Superior temporal gyrus (tissue), 1 donor: ENCODE measurements around the gene ATF2.

Source experiments
- DNase-seq: peaks from one replicate; pipeline ENCODE4 v3.0.0-alpha.2; 2016; ENCODE audit errors: extremely low spot score

ATF2 gene, protein sequence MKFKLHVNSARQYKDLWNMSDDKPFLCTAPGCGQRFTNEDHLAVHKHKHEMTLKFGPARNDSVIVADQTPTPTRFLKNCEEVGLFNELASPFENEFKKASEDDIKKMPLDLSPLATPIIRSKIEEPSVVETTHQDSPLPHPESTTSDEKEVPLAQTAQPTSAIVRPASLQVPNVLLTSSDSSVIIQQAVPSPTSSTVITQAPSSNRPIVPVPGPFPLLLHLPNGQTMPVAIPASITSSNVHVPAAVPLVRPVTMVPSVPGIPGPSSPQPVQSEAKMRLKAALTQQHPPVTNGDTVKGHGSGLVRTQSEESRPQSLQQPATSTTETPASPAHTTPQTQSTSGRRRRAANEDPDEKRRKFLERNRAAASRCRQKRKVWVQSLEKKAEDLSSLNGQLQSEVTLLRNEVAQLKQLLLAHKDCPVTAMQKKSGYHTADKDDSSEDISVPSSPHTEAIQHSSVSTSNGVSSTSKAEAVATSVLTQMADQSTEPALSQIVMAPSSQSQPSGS

DNA sequence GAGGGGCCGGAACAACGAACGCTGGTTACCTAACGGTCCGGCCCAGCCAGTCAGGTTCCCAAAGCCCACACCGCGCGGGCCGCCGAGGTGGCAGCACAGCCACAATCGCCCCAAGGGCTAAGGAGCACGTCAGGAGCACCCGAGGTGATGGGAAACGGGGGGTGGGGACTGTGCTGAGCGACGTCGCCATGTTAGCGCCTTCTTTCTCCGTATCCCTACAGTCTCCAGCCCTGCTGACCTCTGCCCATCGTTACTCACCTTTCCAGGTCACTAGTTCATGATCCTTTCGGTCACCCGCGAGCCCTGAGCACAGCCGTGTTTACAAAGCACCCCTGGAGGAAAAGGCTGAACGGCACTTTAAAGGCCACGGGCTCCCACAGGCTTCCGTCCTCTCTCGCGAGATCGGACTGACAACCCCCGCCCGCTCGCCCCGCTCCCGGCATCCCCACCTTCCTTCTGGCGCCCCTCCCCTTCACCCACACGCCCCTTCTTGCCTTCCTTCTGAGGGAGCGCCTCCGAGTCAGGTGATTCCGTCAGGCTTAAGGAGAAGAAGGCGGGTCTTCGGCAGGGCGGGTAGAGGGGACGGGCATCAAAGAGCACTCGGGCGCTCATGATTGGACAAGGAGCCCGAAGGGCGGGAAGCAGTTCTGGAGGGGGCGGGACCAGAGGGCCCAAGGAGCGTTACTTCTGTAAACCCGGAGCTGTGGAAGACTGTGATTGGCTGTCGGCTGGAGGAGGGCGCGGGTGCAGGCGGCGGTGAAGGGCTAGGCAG, at the start of gene ATF2:
TSS of gene ATF2 (minus strand) at position 412 of the 772 bp plus-strand sequence. CDS start 31,760 bp downstream, outside the sequence.
- DNase-seq, result peak; percentile 94

DNA sequence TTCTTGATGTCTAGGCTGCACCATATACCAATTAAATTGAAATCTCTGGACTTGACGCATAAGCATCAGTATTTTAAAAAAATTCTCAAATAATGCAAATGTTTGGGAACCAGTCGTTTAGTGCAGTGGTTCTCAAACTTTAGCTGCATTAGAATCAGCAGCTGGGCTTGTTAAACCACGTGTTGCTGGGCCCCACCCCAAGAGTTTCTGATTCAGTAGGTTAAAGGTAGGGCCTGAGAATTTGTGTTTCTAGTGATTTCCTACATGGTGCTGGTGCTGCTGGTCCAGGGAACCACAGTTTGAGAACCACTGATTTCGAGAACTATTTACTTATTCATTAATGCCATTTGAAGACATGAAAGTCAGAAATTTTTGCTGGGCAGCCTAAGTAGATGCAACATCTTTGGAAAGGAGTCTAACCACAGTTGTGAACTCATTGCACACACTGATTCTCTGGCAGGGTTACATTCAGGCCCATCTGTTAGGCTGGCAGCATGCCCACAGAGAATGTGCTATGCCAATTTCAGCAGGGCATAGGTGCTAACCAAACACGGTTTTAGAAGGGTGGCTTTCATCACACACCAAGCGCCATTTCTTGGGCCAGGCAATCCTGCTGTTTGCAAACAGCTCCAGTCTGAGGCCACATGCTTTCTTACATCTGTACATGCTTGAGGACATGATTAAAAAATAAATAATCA, 39.9 kb upstream of the ATF2 start:
- DNase-seq, result peak; percentile 40

DNA sequence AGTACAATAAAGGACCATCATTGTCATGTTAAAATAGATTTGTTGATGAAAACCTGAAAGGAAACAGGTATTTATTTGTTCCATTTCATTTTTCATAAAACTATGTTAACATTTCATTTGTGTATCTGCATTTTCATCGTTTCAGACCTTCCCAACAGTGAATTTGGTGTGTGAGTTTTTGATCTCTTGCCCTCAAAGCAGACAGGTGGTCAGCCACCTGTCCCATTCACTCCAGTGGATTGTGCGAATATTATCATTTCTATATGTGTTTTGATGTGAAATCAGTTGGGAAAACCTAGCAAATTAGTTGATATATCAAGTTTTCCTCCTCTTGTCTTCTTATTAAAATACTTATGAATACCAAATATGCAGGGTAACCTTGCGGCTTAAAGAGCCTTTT, 38.9 kb upstream of the ATF2 start:
- DNase-seq, result no peak

DNA sequence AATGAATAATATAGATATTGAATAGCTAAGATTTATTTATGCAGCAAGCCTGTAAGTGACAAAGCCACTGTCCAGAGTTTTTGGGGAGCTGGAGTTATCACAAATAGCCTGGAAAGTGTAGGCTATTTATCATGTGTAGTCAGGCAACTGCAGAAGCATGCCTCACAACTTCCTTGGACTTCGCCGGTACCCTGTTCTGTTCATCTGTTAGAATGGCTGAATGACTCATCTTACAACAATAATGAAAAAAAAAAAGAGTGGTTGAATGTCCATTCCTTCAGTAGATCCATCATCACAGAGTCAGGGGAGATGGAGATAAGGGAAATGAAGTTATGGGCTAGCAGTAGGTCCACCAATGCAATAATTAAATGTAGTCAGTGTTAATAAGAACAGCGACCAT, 37.5 kb upstream of the ATF2 start:
- no peak for DNase-seq

DNA sequence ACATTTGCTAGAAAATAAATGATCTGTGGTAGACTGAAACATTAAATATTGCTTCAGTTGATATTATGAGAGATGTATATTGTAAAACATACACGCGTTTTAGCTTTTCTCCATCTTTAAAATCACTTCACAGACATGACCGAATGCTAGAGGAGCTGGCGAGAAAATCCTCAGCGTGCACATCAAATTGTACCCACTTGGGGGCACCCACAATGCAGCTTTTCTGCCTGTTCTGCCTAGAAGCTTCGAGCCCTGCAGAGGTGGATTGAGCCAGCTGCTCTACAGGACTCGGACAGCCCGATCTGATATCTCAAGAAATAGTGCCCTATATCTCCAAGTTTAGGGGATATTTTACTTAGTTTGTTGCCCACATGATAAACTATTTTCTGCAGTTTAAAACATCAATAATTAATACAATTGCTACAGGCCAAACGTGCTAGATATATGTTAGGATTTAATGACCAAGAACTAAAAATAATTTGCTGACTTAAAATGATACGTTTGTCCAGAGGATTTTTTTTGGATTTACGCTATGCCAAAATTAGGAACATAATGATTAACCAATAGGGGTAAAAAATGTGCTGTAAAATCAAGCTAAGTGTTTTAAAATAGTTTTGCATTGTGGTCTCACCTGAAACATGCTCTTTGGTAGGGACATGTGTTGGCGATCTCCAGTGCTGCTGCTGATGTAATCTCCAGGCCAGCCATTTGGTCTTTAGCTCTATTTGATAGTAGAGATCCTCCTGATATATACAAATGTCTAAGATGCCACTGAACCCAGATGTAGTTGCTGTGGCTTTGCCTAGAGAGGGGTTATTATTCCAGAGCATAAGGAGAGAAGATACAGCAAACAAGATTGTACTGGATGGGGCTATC, 35.9 kb upstream of the ATF2 start:
- peak; percentile 72 for DNase-seq

DNA sequence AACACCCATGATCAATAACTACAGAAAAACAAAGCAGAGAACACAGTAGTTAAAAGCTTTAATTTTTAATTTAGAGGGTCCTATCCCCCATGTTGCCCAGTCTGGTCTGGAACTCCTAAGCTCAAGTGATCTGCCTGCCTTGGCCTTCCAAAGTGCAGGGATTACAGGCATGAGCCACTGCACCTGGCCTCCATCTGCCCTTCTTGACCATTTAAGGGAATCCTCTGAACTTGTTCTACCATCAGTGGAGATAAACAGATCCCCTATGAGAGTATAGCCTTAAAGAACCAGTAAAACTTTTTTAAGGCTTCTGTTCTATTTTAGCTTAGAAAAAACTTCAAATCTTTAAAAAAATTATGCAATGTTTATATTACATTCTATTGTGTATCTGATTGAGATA, 27.0 kb upstream of the ATF2 start:
- no peak for DNase-seq

DNA sequence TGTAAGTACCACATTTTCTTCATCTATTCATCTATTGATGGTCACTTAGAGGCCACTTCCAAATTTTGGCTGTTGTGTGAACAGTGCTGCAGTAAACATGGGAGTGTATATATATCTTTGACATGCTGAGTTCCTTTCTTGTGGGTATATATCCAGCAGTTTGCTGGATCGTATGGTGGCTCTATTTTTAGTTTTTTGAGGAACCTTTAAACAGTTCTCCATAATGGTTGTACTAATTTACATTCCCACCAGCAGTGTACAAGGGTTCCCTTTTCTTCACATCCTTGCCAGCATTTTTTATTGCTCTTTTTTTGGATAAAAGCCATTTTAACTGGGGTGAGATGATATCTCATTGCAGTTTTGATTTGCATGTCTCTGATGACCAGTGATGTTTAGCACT, 20.8 kb upstream of the ATF2 start:
- no peak for DNase-seq

DNA sequence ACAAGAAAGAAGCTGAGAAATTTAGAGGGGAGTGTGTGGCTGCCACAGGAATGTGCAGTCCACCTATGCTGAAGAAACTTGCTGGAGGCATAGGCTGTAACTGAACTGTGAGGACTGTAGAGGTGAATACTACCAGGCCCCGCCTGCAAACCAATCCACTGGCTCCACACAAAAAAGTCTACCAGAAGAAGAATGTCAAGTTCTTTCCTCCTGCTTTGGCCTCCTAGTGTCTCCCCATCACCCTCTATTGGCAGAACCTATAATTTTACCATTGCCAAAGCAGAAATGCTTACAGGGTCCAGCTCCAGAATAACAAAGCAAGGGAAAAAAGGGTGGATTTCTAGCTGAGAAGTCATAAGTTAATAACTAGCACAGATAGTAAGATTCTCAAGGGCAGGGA, 19.4 kb upstream of the ATF2 start:
- no peak for DNase-seq

DNA sequence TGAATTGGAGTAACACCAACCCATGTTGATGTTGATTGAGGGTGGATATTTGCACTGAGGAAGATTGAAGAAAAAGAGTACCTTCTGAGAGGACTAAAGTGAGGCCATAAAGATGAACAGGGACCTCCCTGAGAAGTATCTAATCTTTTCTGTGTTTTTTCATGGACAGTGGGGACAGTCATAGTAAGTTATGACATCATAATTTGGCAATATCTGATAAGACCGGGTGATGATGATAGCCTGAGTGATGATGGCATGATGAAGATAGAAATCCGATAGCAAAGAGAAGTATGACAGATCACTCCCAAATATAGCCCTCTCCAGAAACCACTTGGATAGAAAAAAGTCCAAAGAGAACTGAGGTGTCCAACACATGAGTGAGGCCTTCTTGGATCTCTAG, 15.7 kb upstream of the ATF2 start:
- no peak for DNase-seq

DNA sequence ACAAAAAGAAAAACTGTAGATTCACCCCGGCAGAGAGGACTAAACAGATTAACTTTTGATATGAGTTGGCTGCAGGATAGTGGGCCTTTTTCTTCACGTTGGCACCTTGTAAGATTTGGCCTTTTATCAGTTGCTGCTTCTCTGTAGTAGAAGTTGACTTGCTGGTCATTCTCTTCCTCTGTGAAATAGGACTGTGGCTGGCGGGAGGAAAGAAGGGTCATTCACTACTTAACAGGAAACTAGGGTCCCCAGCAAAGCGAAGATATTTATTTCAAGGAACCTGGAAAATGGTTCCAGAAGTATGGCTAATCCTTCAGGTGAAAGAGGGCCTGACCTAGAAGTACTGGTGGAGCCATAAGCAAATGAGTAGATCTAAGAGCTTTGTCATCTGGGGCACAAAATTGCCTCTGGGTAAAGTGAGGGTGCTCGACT, 13.9 kb upstream of the ATF2 start:
- DNase-seq, result no peak

DNA sequence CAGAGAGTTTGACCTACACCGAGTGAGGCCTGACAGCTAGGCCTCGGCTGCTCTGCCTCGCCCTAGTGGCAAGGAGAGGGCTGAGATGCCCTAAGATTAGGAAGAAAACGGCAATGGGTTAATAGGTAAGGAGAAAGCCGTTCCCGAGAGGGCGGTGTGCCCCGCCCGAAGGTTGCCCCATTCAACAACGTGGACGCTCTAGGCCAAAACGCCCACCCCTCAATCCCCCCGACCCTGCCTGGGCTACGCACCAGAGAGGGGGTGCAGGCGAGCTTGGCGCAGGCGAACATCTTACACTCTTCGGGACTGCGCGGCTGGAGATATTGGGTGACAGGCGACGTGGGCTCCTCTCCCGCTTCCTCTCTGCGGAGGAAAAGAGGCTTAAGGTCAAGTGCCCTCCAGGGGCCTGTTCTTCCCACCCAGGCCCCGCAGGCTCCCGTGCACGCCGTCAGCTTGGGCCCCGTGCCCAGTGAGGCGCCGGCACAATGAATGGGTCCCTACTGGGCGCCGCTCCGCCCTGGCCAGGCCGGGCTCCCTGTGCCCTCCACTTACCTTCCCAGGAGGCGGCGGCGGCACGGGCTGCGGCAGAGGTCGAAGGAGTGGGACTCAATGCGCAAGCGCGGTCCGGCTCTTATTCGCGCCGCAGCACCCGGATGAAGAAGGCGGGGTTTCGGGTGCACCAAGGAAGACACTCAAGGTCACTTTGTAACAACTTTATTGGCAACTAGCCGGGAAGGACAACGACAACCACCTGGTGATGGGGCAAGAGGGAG, 13.3 kb upstream of the ATF2 start, which contains the start of gene ATP5MC3:
TSS of gene ATP5MC3 (minus strand) at position 607 of the 773 bp plus-strand sequence. CDS start at position 290, 317 bp downstream.
- peak; percentile 96 for DNase-seq

DNA sequence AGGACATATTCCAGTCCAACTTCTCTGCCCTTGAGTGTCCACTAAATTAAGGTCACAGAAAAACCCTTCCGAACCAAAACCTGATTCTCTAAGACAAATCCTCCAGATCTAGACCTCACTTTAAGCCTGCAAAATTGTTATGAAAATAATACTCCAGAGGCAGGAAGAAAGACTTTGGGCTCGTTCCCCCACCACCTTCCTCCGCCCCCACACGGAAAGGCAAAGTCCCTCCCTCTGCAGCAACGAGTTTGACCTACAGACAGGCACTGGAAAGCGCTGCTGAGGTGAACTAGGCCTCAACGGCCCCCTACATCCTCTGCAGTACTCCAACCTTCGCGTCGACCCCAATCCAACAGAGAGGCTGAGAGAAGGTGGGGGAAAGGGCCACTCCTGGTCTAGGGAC, 12.7 kb upstream of the ATF2 start:
- peak; percentile 47 for DNase-seq

DNA sequence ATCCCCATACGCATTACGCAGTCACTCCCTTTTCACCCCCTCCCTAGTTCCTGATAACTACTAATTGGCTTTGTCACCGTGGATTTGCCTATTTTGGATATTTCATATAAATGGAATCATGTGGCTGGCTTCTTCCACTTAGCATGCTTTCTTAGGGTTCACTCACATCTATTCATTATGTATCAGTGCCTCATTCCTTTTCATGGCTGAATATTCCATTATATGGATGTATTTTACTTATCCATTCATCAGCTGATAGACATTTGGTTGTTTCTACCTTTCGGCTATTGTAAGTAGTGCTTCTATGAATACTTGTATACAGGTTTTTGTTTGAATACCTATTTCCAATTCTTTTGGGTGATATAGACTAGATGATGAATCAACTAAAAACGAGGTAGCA, 8.6 kb upstream of the ATF2 start:
- DNase-seq, result no peak

DNA sequence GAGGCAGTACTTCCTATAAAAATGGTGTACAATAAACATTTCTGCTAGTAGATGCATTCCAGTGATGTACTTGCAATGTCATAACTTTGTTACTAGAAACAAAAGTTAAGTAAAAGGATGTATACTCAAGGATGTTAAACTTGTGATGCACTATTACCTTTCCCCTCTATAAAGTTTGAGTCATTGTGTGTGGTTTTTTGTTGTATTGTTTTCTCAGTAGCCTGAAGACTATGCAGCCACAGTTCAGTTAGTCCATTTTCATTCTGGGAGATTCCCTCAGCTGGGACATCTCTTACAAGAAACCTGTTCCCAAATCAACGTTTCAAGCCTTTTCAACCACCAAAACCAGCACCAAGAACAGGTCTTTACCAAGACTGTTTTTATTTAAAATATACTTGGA, 7.9 kb upstream of the ATF2 start:
- DNase-seq, result no peak

DNA sequence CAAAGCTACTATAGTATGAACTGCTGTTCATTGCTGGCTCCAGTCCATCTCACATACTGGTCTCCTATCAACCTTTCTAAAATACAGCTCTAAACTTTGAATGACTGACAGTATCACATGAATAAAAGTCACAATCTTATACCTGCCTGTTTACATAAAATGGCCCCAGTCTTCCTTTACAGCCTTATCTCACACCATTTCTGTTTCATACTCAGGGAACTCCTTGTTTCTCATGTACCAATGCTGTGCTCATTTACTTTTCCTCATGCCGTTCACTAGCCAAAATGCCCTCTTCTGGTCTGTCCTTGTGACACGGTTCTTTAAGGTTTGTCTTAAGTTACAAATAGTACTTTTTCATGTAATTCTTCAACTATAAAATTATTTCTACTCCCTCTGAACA, 7.3 kb upstream of the ATF2 start:
- DNase-seq, result no peak

DNA sequence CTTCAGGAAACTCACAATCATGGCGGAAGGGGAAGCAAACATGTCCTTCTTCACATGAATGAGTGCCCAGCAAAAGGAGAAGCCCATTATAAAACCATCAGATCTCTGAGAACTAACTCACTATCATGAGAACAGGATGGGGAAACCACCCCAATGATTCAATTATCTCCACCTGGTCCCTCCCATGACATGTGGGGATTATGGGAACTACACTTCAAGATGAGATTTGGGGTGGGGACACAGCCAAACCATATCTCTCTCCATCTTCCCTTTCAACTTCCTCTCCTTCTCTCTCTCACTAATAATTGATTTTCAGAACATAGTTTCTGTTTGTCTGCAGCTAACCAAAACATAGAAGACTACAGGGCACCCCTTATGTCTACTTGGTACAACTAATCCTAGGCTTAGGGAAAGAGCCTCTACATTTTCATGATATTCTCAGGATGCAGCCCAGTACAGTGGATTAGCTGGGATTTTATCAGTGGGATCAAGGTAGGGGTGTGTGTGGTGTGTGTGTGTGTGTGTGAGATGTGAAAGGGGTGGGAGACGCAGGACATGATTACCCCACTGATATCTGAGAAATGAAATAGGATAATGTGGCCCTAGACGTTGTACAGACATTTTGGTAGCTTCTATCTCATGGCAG, 2.8 kb upstream of the ATF2 start:
- no peak for DNase-seq

DNA sequence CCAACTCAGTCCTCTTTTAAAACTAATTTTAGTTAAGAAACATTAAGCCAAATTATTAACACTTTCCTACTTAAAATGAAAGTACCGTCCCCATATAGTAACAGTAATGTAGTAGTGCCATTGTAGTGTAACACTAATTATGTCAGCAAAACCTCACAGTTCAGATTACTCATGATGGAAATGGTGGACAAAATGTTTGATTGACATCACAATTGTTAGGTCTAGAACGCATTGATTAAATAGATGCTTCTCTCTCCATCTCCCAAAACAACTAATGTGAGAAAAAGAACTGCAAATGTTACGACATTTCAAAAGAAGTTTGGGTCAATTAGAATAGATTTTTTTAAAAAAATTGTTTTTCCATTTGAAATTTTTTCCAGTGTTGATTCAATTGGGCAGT, 1.2 kb upstream of the ATF2 start:
- DNase-seq, result no peak

DNA sequence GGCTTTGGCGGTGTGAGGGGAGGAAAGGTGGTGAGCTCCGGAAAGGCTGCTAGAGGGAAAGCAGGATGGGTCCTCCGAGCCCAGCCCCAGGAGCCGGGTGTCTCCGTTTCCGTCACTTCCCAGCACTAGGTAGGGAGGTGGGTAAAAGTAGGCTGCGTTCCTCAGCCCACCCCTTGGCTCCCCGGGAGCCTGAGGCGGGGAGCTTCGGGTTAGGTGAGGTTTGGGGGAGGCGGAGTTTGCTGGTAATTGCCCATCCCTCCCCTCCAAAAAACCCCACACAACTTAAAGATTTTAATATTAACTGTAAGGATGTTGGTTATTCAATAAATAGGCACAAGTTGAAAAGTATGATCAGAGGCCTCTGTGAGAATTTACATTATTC, 552 bp upstream of the ATF2 start:
- DNase-seq, result no peak

DNA sequence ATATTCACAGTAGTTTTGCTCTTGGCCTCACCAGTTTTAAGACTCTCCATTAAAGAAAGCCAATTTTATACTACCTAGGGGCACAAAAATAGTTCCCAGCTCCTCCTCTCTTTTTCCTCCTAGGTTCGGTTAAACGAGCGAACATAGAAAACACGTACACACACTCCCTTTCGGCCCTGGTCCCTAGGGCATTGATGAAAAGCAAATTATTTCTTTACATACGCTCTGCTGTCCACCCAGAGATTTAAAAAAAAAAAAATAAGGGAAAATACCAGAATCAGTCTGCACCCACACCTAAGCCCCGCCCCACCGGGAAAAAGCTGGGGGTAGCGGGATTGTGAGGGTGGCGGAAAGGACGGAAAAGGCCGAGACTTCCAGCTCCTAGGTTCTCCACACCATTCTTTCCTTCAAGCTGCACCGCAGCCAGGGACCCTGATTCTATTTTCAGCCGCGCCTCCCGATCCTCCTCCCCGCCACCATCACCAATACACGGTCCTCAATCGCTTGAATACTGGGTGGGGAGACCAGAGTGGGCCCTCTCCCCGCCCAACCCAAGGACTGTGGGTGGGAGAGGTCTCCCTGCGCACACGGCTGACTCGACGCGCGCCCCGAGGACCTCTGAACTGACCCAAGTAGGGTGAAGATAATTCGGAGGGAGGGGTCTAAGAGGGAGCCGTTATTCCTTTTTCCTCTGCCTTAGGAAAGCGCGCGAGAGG, 769 bp downstream of the ATF2 start:
- DNase-seq, result peak; percentile 33
